Activated T-helper 17 cell treated with anti-CD3 and anti-CD28 coated beads, Interleukin-2, amount 50 U/mL, for 72 hours (primary cell): Measurements from ENCODE around the gene TTC33. TPM values are rescaled to one million over a fixed set of nuclear protein-coding genes. Genes with fewer than 3 reads are reported as not detected.
A peak's percentile ranks its signal among the peaks of the same experiment; 100 is the strongest.

Experiments
- ATAC-seq: fragments of 150-1000 bp; cut with Tn5 transposase; replicated peaks from 2 replicates; pipeline ENCODE4 v1.10.0; 2021; ENCODE audit warnings: mild to moderate bottlenecking, moderate library complexity
- H3K27ac Mint-ChIP-seq: one replicate; pipeline ENCODE4 v1.8.0; 2022; ENCODE audit warnings: mixed read lengths
- H3K27me3 Mint-ChIP-seq: one replicate; pipeline ENCODE4 v1.8.0; 2022; ENCODE audit warnings: mixed read lengths
- H3K36me3 Mint-ChIP-seq: one replicate; pipeline ENCODE4 v1.8.0; 2022; ENCODE audit warnings: low read depth, mild to moderate bottlenecking, mixed read lengths
- H3K4me1 Mint-ChIP-seq: one replicate; pipeline ENCODE4 v1.8.0; 2022; ENCODE audit warnings: mixed read lengths
- H3K4me3 Mint-ChIP-seq: one replicate; pipeline ENCODE4 v1.8.0; 2022; ENCODE audit warnings: mild to moderate bottlenecking, mixed read lengths
- H3K9me3 Mint-ChIP-seq: one replicate; pipeline ENCODE4 v1.8.0; 2022; ENCODE audit warnings: mixed read lengths
- total RNA-seq, 2 donors: library from RNA; stranded (reverse); gene quantifications; one replicate each; pipeline ENCODE4 v1.2.3, GENCODE V29; 2022

The TTC33 gene
- total RNA-seq, 2 donors from 2014 or later: 14.1 to 21.4 TPM

GRCh38 chr5:40547994-40548575 is 207.7 kb downstream of the TTC33 start:
- no peaks in the 10 kb centered on the region for H3K9me3 Mint-ChIP-seq
- H3K27ac Mint-ChIP-seq: no peak overlapping the region
- ATAC-seq: no peak
- no peaks in the 10 kb centered on the region for H3K4me1 Mint-ChIP-seq
- no peaks in the 10 kb centered on the region for H3K27me3 Mint-ChIP-seq
- H3K36me3 Mint-ChIP-seq: no peaks in the 10 kb centered on the region
- H3K4me3 Mint-ChIP-seq: no peak overlapping the region

GRCh38 chr5:40547557-40547956 is 208.2 kb downstream of the TTC33 start:
- Mint-ChIP-seq H3K4me1 (no peaks in the 10 kb centered on the region), H3K27me3 (no peaks in the 10 kb centered on the region), H3K9me3 (no peaks in the 10 kb centered on the region), H3K27ac (no peak overlapping the region), H3K36me3 (no peaks in the 10 kb centered on the region), H3K4me3 (no peak overlapping the region)
- peak; percentile 29 for ATAC-seq

GRCh38 chr5:40540301-40540700 is 215.5 kb downstream of the TTC33 start:
- no peaks in the 10 kb centered on the region for H3K27me3 Mint-ChIP-seq
- no peak overlapping the region for H3K4me3 Mint-ChIP-seq
- H3K9me3 Mint-ChIP-seq: no peaks in the 10 kb centered on the region
- ATAC-seq: no peak
- H3K4me1 Mint-ChIP-seq: no peaks in the 10 kb centered on the region
- H3K27ac Mint-ChIP-seq: no peak overlapping the region
- no peaks in the 10 kb centered on the region for H3K36me3 Mint-ChIP-seq

- no peaks in the 10 kb centered on the region for H3K36me3 Mint-ChIP-seq
- no peak for ATAC-seq
- no peak overlapping the region for H3K27ac Mint-ChIP-seq
- no peak overlapping the region for H3K4me3 Mint-ChIP-seq
- no peaks in the 10 kb centered on the region for H3K4me1 Mint-ChIP-seq
- peaks cover 4% of the 10 kb centered on the region for H3K9me3 Mint-ChIP-seq
- H3K27me3 Mint-ChIP-seq: no peaks in the 10 kb centered on the region
Measured at GRCh38 chr5:40524677-40525076, 231.1 kb downstream of the TTC33 start.

- Mint-ChIP-seq H3K4me3 (no peak overlapping the region), H3K36me3 (no peaks in the 10 kb centered on the region), H3K27ac (no peak overlapping the region), H3K9me3 (peaks cover 4% of the 10 kb centered on the region), H3K4me1 (peaks cover 7% of the 10 kb centered on the region), H3K27me3 (no peaks in the 10 kb centered on the region)
- ATAC-seq: no peak
Measured at GRCh38 chr5:40521925-40522324, 233.8 kb downstream of the TTC33 start.

- H3K27me3 Mint-ChIP-seq: no peaks in the 10 kb centered on the region
- no peaks in the 10 kb centered on the region for H3K36me3 Mint-ChIP-seq
- ATAC-seq: no peak
- no peak overlapping the region for H3K27ac Mint-ChIP-seq
- H3K4me3 Mint-ChIP-seq: no peak overlapping the region
- H3K9me3 Mint-ChIP-seq: peaks cover 4% of the 10 kb centered on the region
- peaks cover 7% of the 10 kb centered on the region for H3K4me1 Mint-ChIP-seq
Measured at GRCh38 chr5:40521108-40521785, 234.5 kb downstream of the TTC33 start.

- H3K4me1 Mint-ChIP-seq: peaks cover 15% of the 10 kb centered on the region
- no peaks in the 10 kb centered on the region for H3K36me3 Mint-ChIP-seq
- H3K27me3 Mint-ChIP-seq: no peaks in the 10 kb centered on the region
- peaks cover 4% of the 10 kb centered on the region for H3K9me3 Mint-ChIP-seq
- no peak overlapping the region for H3K27ac Mint-ChIP-seq
- H3K4me3 Mint-ChIP-seq: no peak overlapping the region
- peak; percentile 99 for ATAC-seq
Measured at GRCh38 chr5:40518485-40518917, 237.3 kb downstream of the TTC33 start.

- peak overlapping the region; percentile 40 for H3K27ac Mint-ChIP-seq
- peak overlapping the region; percentile 38 for H3K4me3 Mint-ChIP-seq
- no peaks in the 10 kb centered on the region for H3K9me3 Mint-ChIP-seq
- H3K4me1 Mint-ChIP-seq: peaks cover 15% of the 10 kb centered on the region
- no peak for ATAC-seq
- H3K27me3 Mint-ChIP-seq: no peaks in the 10 kb centered on the region
- no peaks in the 10 kb centered on the region for H3K36me3 Mint-ChIP-seq
Measured at GRCh38 chr5:40515476-40515875, 240.3 kb downstream of the TTC33 start.

GRCh38 chr5:40514976-40515375 is 240.8 kb downstream of the TTC33 start:
- Mint-ChIP-seq H3K9me3 (no peaks in the 10 kb centered on the region), H3K4me3 (peak overlapping the region; percentile 38), H3K36me3 (no peaks in the 10 kb centered on the region), H3K27me3 (no peaks in the 10 kb centered on the region), H3K27ac (peak overlapping the region; percentile 40), H3K4me1 (peaks cover 15% of the 10 kb centered on the region)
- no peak for ATAC-seq

- H3K4me3 Mint-ChIP-seq: no peak overlapping the region
- H3K9me3 Mint-ChIP-seq: no peaks in the 10 kb centered on the region
- no peaks in the 10 kb centered on the region for H3K27me3 Mint-ChIP-seq
- no peak for ATAC-seq
- peaks cover 13% of the 10 kb centered on the region for H3K4me1 Mint-ChIP-seq
- H3K36me3 Mint-ChIP-seq: no peaks in the 10 kb centered on the region
- no peak overlapping the region for H3K27ac Mint-ChIP-seq
Measured at GRCh38 chr5:40511801-40512200, 244.0 kb downstream of the TTC33 start.

- Mint-ChIP-seq H3K27me3 (no peaks in the 10 kb centered on the region), H3K9me3 (no peaks in the 10 kb centered on the region), H3K27ac (peak overlapping the region; percentile 17), H3K4me1 (peaks cover 5% of the 10 kb centered on the region), H3K4me3 (peak overlapping the region; percentile 15), H3K36me3 (no peaks in the 10 kb centered on the region)
- no peak for ATAC-seq
Measured at GRCh38 chr5:40507095-40507494, 248.7 kb downstream of the TTC33 start.

GRCh38 chr5:40505031-40505430 is 250.7 kb downstream of the TTC33 start:
- no peak for ATAC-seq
- Mint-ChIP-seq H3K27ac (no peak overlapping the region), H3K4me1 (peaks cover 5% of the 10 kb centered on the region), H3K4me3 (no peak overlapping the region), H3K36me3 (no peaks in the 10 kb centered on the region), H3K27me3 (no peaks in the 10 kb centered on the region), H3K9me3 (no peaks in the 10 kb centered on the region)

- H3K36me3 Mint-ChIP-seq: no peaks in the 10 kb centered on the region
- H3K4me3 Mint-ChIP-seq: no peak overlapping the region
- ATAC-seq: peak; percentile 70
- H3K4me1 Mint-ChIP-seq: peaks cover 5% of the 10 kb centered on the region
- H3K9me3 Mint-ChIP-seq: no peaks in the 10 kb centered on the region
- H3K27me3 Mint-ChIP-seq: no peaks in the 10 kb centered on the region
- H3K27ac Mint-ChIP-seq: no peak overlapping the region
Measured at GRCh38 chr5:40503439-40503838, 252.3 kb downstream of the TTC33 start.

GRCh38 chr5:40502736-40503135 is 253.0 kb downstream of the TTC33 start:
- no peak overlapping the region for H3K27ac Mint-ChIP-seq
- no peaks in the 10 kb centered on the region for H3K27me3 Mint-ChIP-seq
- no peaks in the 10 kb centered on the region for H3K9me3 Mint-ChIP-seq
- H3K4me1 Mint-ChIP-seq: peaks cover 5% of the 10 kb centered on the region
- H3K4me3 Mint-ChIP-seq: no peak overlapping the region
- H3K36me3 Mint-ChIP-seq: no peaks in the 10 kb centered on the region
- no peak for ATAC-seq

- Mint-ChIP-seq H3K9me3 (no peaks in the 10 kb centered on the region), H3K27me3 (no peaks in the 10 kb centered on the region), H3K27ac (no peak overlapping the region), H3K4me1 (peaks cover 1% of the 10 kb centered on the region), H3K36me3 (no peaks in the 10 kb centered on the region), H3K4me3 (no peak overlapping the region)
- no peak for ATAC-seq
Measured at GRCh38 chr5:40501711-40502444, 253.9 kb downstream of the TTC33 start.
